ENCODE results near the gene PNMA6E. TPM values are rescaled to one million over a fixed set of nuclear protein-coding genes. Genes with fewer than 3 reads are reported as not detected.

Gene PNMA6E
- total and polyA plus RNA-seq, 2 of the 13 experiments (the other 11 are each of a cell fraction or from before 2014, with no cell fraction given): not detected

- in situ Hi-C loops (cut with HindIII; ENCODE audit: extremely low pct_ligation_motif_present, low pct_unique_long_range_greater_than_20kb): no loop called here
- TF ChIP-seq ZNF7 (CRISPR knock-in tag; IDR thresholded peaks at IDR 0.05) (no peak), HNF1A (IDR thresholded peaks at IDR 0.05; ENCODE audit: low read depth) (no peak), HNF1A (CRISPR knock-in tag; IDR thresholded peaks at IDR 0.05; ENCODE audit: borderline replicate concordance) (no peak), AKNA (CRISPR knock-in tag; IDR thresholded peaks at IDR 0.05; ENCODE audit: borderline replicate concordance) (no peak), ZGPAT (CRISPR knock-in tag; IDR thresholded peaks at IDR 0.05) (no peak), NCOA5 (CRISPR knock-in tag; IDR thresholded peaks at IDR 0.05) (no peak), SP4 (CRISPR knock-in tag; IDR thresholded peaks at IDR 0.05) (no peak), ZNF704 (CRISPR knock-in tag; IDR thresholded peaks at IDR 0.05; ENCODE audit: borderline replicate concordance) (no peak)
- POLR2A ChIA-PET: no interaction called here
These were observed 26.7 kb downstream of the PNMA6E start for GRCh38 chrX:153374426-153374825.

More at GRCh38 chrX:153374426-153374825, 26.7 kb downstream of the PNMA6E start:
- Histone ChIP-seq H3K27me3 (ENCODE audit: control insufficient read depth in 1 of 2, insufficient read depth in 2 of 2, low read length in 2 of 2) (peaks cover 0 to 6% of the 10 kb centered on the region in 2 experiments; a peak in 1 of 5 replicates), H4K20me1 (ENCODE audit: insufficient read depth, low read length) (no peaks in the 10 kb centered on the region), H3K9ac (ENCODE audit: insufficient read depth, low read depth, low read length) (no peak overlapping the region), H3K4me3 (replicated peaks in 1 of 3; ENCODE audit: insufficient read depth in 1 of 3, low read depth in 2 of 3, low read length in 3 of 3) (no peak overlapping the region), H2AFZ (ENCODE audit: low read length) (no peak overlapping the region), H3K27ac (ENCODE audit: extremely low read length, insufficient read depth, low read length) (no peak overlapping the region), H3K36me3 (replicated peaks in 1 of 2; ENCODE audit: control insufficient read depth in 1 of 2, insufficient read depth in 2 of 2, low read length in 2 of 2) (no peaks in the 10 kb centered on the region), H3K9me3 (ENCODE audit: low read length) (no peaks in the 10 kb centered on the region), H3K79me2 (ENCODE audit: insufficient read depth, low read length) (no peaks in the 10 kb centered on the region), H3K4me1 (ENCODE audit: insufficient read depth, low read length) (no peaks in the 10 kb centered on the region), H3K4me2 (ENCODE audit: low read depth, low read length) (no peak overlapping the region)
- ATAC-seq: no peak
- intact Hi-C loops (cut with micrococcal nuclease; ENCODE audit: unreplicated experiment): no loop called here
- FAIRE-seq: no peak
- CTCF ChIA-PET (ENCODE audit: low intra/inter-chr PET ratio, low total read pairs): no interaction called here
- 34% methylated on average over 5 of the region's 7 CpGs for WGBS (ENCODE audit: low lambda C conversion rate)
- no TSS peak for BruUV-seq (replicated peaks)
- no peak for DNase-seq (ENCODE audit: low spot score)

All from HepG2 (cell line).